Ovary (tissue), 9 donors: Measurements from ENCODE around the gene SURF2. TPM values are rescaled to one million over a fixed set of nuclear protein-coding genes. Genes with fewer than 3 reads are reported as not detected.

Source experiments
- DNase-seq, 5 donors: peaks; one replicate each; pipeline ENCODE4 v3.0.0-alpha.2; 2019 to 2020
- H3K27ac ChIP-seq, 2 donors: fragments of 200-600 bp; one replicate each; pipeline versions ENCODE4 v1.5.1 to v1.8.0; 2019 to 2022
- H3K27me3 ChIP-seq: fragments of 200-600 bp; one replicate; pipeline ENCODE4 v1.8.0; 2022
- H3K36me3 ChIP-seq: fragments of 200-600 bp; sonication (generic); one replicate; pipeline ENCODE4 v1.5.1; 2019
- H3K4me1 ChIP-seq: one replicate; pipeline ENCODE4 v1.8.1; 2013; ENCODE audit warnings: mild to moderate bottlenecking, moderate library complexity; ENCODE audit not compliant: insufficient read depth
- H3K4me3 ChIP-seq: fragments of 200-600 bp; sonication (generic); one replicate; pipeline ENCODE4 v1.5.1; 2017
- H3K9me3 ChIP-seq, 2 donors: fragments of 200-600 bp in 1 of 2; sonication (generic) in 1 of 2; one replicate each; pipeline versions ENCODE4 v1.5.1 to v1.8.1; 2013 to 2019; ENCODE audit warnings: mild to moderate bottlenecking in 1 of 2, moderate library complexity in 1 of 2
- EP300 ChIP-seq: sonication (generic); formaldehyde crosslinking; IDR thresholded peaks from one replicate; pipeline ENCODE4 v1.6.1; 2017; ENCODE audit warnings: antibody characterized with exemption
- POLR2A ChIP-seq: fragments of 450-650 bp; IDR thresholded peaks from one replicate; pipeline ENCODE4 v1.6.1; 2017; ENCODE audit warnings: antibody characterized with exemption, mild to moderate bottlenecking, moderate library complexity
- WGBS, 3 donors: extraction: QIAGEN DNeasy Blood & Tissue Kit in 1 of 3; methylation state at CpG; one replicate each; pipeline versions ENCODE4 v1.1.5 to v1.1.7; 2013 to 2017; 5-methylcytosine and 5-hydroxymethylcytosine counted together
- intact Hi-C, 4 donors: fragments of 100-400 bp; cut with DNase I; formaldehyde crosslinking; loops; one replicate each; pipeline versions ENCODE4 v1.11.0 to v1.15.1; 2022 to 2023
- polyA plus RNA-seq, 2 donors: library from polyadenylated mRNA; stranded (reverse); fragments of 200-250 nt in 1 of 2; fragments of 350-450 nt in 1 of 2; fragmentation: Illumina TruSeq in 1 of 2; extraction: RNeasy Lipid Tissue Mini Kit (QIAGEN cat#74804) in 1 of 2; gene quantifications; one replicate each; pipeline ENCODE4 v1.2.3, GENCODE V29; 2013 to 2014
- total RNA-seq, 7 donors: library from RNA; depleted of rRNA in 2 of 7; stranded (reverse); fragments of >200 nt in 2 of 7; fragmentation: NEBNext Ultra II Directional in 3 of 7; extraction: Animal tissue kit (Norgen Biotek cat#: 25700) in 3 of 7; gene quantifications; one replicate each; pipeline versions ENCODE4 v1.1.0 to v1.2.4, GENCODE V29; 2016 to 2023
- TF ChIP-seq, protein P1 (sequence below), 3 donors: fragments of 450-650 bp in 2 of 3; fragments of 200-600 bp in 1 of 3; IDR thresholded peaks; one replicate each; pipeline versions ENCODE4 v1.5.1 to v1.8.0; 2016 to 2022; ENCODE audit warnings: antibody characterized with exemption in 3 of 3, mild to moderate bottlenecking in 1 of 3
- donor health status: DM: no; HTN: no; CAD: no; lungs with moderate emphysema.
- donor health status: DM: no; HTN: no; CAD: no.
- donor health status: Bipolar disorder and iron deficiency.
- donor health status: DM: yes; HTN: yes; CAD: no.
- donor health status: DM: no; HTN: no; CAD: no.
- donor health status: DM: yes; HTN: yes; CAD: no.

Gene SURF2
- total and polyA plus RNA-seq, 9 donors = 8.6 to 30.4 (median 15.8) TPM

DNA sequence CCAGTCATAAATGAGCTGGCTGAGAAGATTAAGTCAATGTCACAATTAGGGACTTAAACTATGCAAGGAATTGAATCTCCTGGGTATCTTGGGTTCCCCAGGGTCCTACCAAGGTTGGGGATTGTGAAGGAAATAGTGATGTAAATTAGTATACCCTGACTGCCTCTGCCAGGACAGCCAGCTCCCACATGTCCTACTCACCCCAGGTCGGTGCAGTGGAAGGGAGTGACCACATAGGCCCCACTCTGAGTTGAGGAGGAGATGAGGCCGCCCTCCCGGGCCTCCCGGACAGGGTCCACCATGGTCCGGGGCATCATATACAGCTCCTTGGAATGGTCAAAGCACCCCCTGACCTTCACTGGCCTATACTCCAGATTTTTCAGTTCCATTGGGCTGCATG lies 2.8 kb upstream of the SURF2 start:
- H3K4me1 ChIP-seq = peaks cover 6% of the 10 kb centered on the region
- H3K27ac ChIP-seq = no peak overlapping the region
- H3K4me3 ChIP-seq = no peak overlapping the region
- no peak for DNase-seq
- no peak for TF ChIP-seq EP300
- intact Hi-C loops = no loop called here
- no peaks in the 10 kb centered on the region for H3K9me3 ChIP-seq
- 54 to 61% (median 56%) methylated on average over 5 of the region's 5 CpGs for WGBS, 3 donors
- H3K27me3 ChIP-seq = no peaks in the 10 kb centered on the region
- H3K36me3 ChIP-seq = no peaks in the 10 kb centered on the region

DNA sequence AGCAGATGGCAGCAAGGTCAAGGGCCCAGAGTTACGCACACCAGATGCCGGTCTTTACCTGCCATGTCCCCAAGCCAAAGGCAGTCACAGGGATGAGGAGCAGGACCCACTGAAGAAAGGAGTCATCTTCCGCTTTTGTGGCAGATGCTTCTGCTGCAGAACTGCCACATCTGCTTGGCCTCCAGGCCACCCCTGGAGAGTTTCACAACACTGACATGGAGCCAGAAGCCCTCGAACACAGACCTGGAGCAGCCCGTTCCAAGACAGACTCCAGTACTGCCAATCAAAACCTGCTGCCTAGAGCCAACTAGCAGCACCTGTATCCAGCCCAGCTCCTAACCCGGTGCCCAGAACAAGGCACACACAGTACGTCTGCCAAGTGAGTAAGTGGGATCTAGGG lies 1.6 kb upstream of the SURF2 start:
- H3K36me3 ChIP-seq = no peaks in the 10 kb centered on the region
- H3K27me3 ChIP-seq = no peaks in the 10 kb centered on the region
- no peaks in the 10 kb centered on the region for H3K9me3 ChIP-seq
- peaks cover 6% of the 10 kb centered on the region for H3K4me1 ChIP-seq
- no peak overlapping the region for H3K27ac ChIP-seq
- no peak for TF ChIP-seq EP300
- no peak for TF ChIP-seq POLR2A
- TF ChIP-seq, protein P1, sequence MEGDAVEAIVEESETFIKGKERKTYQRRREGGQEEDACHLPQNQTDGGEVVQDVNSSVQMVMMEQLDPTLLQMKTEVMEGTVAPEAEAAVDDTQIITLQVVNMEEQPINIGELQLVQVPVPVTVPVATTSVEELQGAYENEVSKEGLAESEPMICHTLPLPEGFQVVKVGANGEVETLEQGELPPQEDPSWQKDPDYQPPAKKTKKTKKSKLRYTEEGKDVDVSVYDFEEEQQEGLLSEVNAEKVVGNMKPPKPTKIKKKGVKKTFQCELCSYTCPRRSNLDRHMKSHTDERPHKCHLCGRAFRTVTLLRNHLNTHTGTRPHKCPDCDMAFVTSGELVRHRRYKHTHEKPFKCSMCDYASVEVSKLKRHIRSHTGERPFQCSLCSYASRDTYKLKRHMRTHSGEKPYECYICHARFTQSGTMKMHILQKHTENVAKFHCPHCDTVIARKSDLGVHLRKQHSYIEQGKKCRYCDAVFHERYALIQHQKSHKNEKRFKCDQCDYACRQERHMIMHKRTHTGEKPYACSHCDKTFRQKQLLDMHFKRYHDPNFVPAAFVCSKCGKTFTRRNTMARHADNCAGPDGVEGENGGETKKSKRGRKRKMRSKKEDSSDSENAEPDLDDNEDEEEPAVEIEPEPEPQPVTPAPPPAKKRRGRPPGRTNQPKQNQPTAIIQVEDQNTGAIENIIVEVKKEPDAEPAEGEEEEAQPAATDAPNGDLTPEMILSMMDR (IDR thresholded peaks at IDR 0.05) = no peak
- intact Hi-C loops = no loop called here
- H3K4me3 ChIP-seq = no peak overlapping the region
- no peak for DNase-seq
- WGBS, 3 donors = 76 to 79% (median 78%) methylated on average over 7 of the region's 7 CpGs

DNA sequence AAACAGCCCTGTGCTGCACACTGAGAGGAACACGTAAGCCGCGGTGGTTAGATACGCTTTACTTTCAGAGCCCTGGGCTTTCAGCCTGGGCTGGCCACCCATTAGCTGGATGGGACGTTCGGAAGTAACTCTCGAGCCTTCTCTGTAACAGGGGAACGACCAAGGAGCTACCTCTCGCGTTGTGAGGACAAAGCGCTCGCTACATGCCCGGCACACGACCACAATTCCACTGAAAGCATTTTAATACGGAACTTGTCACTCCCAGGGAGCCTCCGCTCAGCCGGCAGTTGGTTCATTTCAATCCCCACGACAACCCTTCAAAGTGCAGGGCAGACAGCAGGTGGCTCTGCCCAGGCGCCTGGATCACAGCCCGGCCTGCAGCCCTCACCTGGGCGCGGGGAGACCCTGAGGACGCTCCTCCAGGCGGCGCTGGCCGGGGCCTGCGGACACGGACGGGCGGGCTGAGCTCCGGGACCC lies 431 bp upstream of the SURF2 start:
- Histone ChIP-seq H3K27ac (peak overlapping the region in 1 of 2 donors; percentile 28), H3K4me3 (peak overlapping the region; percentile 77), H3K4me1 (peaks cover 6% of the 10 kb centered on the region), H3K9me3 (no peaks in the 10 kb centered on the region), H3K27me3 (no peaks in the 10 kb centered on the region), H3K36me3 (no peaks in the 10 kb centered on the region)
- no peak for DNase-seq
- intact Hi-C loops = no loop called here
- 1% methylated on average over 30 to 31 of the region's 31 CpGs for WGBS, 3 donors
- no peak for TF ChIP-seq POLR2A
- no peak for TF ChIP-seq EP300
- TF ChIP-seq, protein P1 (IDR thresholded peaks at IDR 0.05) = no peak

DNA sequence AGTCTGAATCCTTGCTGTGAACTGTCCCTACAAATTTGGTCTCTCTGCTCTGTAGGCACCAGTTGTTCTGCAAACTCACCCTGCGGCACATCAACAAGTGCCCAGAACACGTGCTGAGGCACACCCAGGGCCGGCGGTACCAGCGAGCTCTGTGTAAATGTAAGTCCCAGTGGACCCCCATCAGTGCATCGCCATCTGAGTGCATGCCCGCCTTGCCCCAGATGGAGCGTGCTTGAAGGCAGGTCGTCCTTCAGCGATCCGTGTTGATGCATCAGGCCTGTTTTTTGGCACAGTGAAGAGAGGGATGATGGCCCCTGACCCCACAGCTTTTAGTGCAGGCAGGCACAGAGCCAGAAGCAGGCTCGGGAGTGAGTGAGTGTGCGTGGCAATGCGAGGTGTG lies 1.3 kb downstream of the SURF2 start:
- Histone ChIP-seq H3K36me3 (no peaks in the 10 kb centered on the region), H3K27me3 (no peaks in the 10 kb centered on the region), H3K4me1 (peaks cover 6% of the 10 kb centered on the region), H3K9me3 (no peaks in the 10 kb centered on the region), H3K4me3 (no peak overlapping the region), H3K27ac (no peak overlapping the region)
- 69 to 83% (median 73%) methylated on average over 14 of the region's 14 CpGs for WGBS, 3 donors
- intact Hi-C loops = no loop called here
- DNase-seq = no peak
- TF ChIP-seq, protein P1 (IDR thresholded peaks at IDR 0.05) = no peak

DNA sequence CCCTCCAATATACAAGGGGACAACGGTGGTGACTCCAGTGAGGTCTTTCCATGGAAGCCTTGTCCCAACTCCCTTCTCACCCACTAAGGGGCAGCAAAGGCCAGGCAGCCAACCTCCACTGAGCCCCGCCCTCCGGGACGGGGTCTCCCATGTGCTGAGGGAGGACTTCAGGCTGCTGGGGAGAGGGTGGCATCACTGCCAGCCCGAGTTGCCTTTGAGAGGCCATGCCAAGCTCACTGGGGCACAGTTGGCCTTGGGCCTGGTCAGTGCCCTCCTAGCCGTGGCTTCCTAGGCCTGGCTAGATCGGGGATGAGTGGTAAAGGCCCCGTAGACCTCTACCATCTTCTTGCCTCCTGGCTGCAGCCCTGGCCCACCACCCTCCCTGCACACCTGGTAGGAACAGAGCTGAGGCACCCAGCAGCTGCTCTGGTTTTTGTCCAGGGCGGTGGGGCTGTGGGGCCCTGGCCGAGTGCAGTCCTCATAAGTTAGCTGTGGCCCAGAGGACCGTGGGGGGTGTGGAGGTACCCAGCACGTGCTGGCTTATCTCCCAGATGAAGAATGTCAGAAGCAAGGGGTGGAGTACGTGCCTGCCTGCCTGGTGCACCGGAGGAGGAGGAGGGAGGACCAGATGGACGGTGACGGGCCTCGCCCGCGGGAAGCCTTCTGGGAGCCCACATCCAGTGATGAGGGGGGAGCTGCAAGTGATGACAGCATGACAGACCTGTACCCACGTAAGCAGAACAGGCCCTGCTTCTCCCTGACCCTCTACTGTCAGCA lies 3.2 kb downstream of the SURF2 start:
- intact Hi-C loops = no loop called here
- Histone ChIP-seq H3K4me3 (no peak overlapping the region), H3K36me3 (no peaks in the 10 kb centered on the region), H3K27me3 (no peaks in the 10 kb centered on the region), H3K9me3 (no peaks in the 10 kb centered on the region), H3K4me1 (peaks cover 6% of the 10 kb centered on the region), H3K27ac (no peak overlapping the region)
- DNase-seq = peak in 1 of 5 donors; percentile 38
- WGBS, 3 donors = 52 to 60% (median 60%) methylated on average over 20 of the region's 20 CpGs
- TF ChIP-seq EP300 (no peak), POLR2A (no peak)
- TF ChIP-seq, protein P1 (IDR thresholded peaks at IDR 0.05) = no peak
